Natural killer cell (primary cell): ENCODE data around the gene EFHC1. TPM values are rescaled to one million over a fixed set of nuclear protein-coding genes. Genes with fewer than 3 reads are reported as not detected.

Experiments used
- ATAC-seq, 3 donors: fragments of 150-1000 bp in 2 of 3; fragments of 200-7000 bp in 1 of 3; cut with Tn5 transposase; 1 replicate in 1 of 3; 2 replicates in 2 of 3; pipeline ENCODE4 v1.10.0; 2021; ENCODE audit warnings: mild to moderate bottlenecking in 2 of 3, moderate library complexity in 2 of 3
- DNase-seq, 2 donors: peaks; one replicate each; pipeline versions ENCODE4 v3.0.0 to v3.0.0-alpha.2; 2013 to 2021; ENCODE audit warnings: mixed read lengths in 1 of 2
- H3K27ac ChIP-seq: one replicate; pipeline ENCODE4 v1.5.1; 2013; ENCODE audit warnings: mild to moderate bottlenecking, low read length
- H3K27me3 ChIP-seq: one replicate; pipeline ENCODE4 v1.6.1; 2013; ENCODE audit warnings: low read length; ENCODE audit not compliant: control insufficient read depth, insufficient read depth
- H3K36me3 ChIP-seq: one replicate; pipeline ENCODE4 v1.6.1; 2013; ENCODE audit warnings: low read length; ENCODE audit not compliant: control insufficient read depth, insufficient read depth
- H3K4me1 ChIP-seq: one replicate; pipeline ENCODE4 v1.6.1; 2013; ENCODE audit warnings: low read length; ENCODE audit not compliant: control insufficient read depth, insufficient read depth
- H3K4me3 ChIP-seq: one replicate; pipeline ENCODE4 v1.5.1; 2013; ENCODE audit warnings: low read length
- H3K9me3 ChIP-seq: one replicate; pipeline ENCODE4 v1.6.1; 2013; ENCODE audit warnings: low read length; ENCODE audit not compliant: control insufficient read depth, insufficient read depth
- H3K27ac Mint-ChIP-seq, 2 donors: one replicate each; pipeline ENCODE4 v1.8.0; 2022; ENCODE audit warnings: mild to moderate bottlenecking in 2 of 2, mixed read lengths in 2 of 2, moderate library complexity in 1 of 2
- H3K27me3 Mint-ChIP-seq, 2 donors: one replicate each; pipeline ENCODE4 v1.8.0; 2022; ENCODE audit warnings: low read depth in 2 of 2, mixed read lengths in 2 of 2
- H3K36me3 Mint-ChIP-seq: one replicate; pipeline ENCODE4 v1.8.0; 2022; ENCODE audit warnings: mixed read lengths
- H3K4me1 Mint-ChIP-seq, 2 donors: one replicate each; pipeline ENCODE4 v1.8.0; 2022; ENCODE audit warnings: mixed read lengths in 2 of 2
- H3K4me3 Mint-ChIP-seq: one replicate; pipeline ENCODE4 v1.8.0; 2022; ENCODE audit warnings: mild to moderate bottlenecking, moderate library complexity, mixed read lengths
- H3K9me3 Mint-ChIP-seq, 2 donors: one replicate each; pipeline ENCODE4 v1.8.0; 2022; ENCODE audit warnings: mixed read lengths in 2 of 2
- WGBS: methylation state at CpG from one replicate; pipeline ENCODE4 v1.1.7; 2013; ENCODE audit warnings: missing lambda C conversion rate; ENCODE audit not compliant: insufficient coverage; 5-methylcytosine and 5-hydroxymethylcytosine counted together
- intact Hi-C: fragments of 100-400 bp; cut with micrococcal nuclease; formaldehyde crosslinking; loops from one replicate; pipeline ENCODE4 v1.14.2; 2022
- total RNA-seq, 4 donors: library from RNA; stranded (reverse); fragments of 120-200 nt in 1 of 4; gene quantifications; one replicate each; pipeline versions ENCODE4 v1.2.3 to v1.2.4, GENCODE V29; 2013 to 2022
- TF ChIP-seq, protein P1 (sequence below): fragments of 200-600 bp; IDR thresholded peaks from one replicate; pipeline ENCODE4 v1.8.0; 2022; ENCODE audit warnings: antibody characterized with exemption

EFHC1 gene
- total RNA-seq, 3 donors from 2014 or later (not counting 1 experiment from before 2014, with no cell fraction given), result 10.7 to 20.9 (median 13.7) TPM

GRCh38 chr6:52494298-52495072 lies 74.3 kb downstream of the EFHC1 start:
- Mint-ChIP-seq H3K36me3 (peaks cover 7% of the 10 kb centered on the region), H3K9me3 (no peaks in the 10 kb centered on the region), H3K27ac (no peak overlapping the region), H3K4me1 (peaks cover 11 to 13% of the 10 kb centered on the region in 2 donors), H3K4me3 (no peak overlapping the region), H3K27me3 (no peaks in the 10 kb centered on the region)
- WGBS, result 95% methylated on average over 7 of the region's 7 CpGs
- TF ChIP-seq, protein P1, sequence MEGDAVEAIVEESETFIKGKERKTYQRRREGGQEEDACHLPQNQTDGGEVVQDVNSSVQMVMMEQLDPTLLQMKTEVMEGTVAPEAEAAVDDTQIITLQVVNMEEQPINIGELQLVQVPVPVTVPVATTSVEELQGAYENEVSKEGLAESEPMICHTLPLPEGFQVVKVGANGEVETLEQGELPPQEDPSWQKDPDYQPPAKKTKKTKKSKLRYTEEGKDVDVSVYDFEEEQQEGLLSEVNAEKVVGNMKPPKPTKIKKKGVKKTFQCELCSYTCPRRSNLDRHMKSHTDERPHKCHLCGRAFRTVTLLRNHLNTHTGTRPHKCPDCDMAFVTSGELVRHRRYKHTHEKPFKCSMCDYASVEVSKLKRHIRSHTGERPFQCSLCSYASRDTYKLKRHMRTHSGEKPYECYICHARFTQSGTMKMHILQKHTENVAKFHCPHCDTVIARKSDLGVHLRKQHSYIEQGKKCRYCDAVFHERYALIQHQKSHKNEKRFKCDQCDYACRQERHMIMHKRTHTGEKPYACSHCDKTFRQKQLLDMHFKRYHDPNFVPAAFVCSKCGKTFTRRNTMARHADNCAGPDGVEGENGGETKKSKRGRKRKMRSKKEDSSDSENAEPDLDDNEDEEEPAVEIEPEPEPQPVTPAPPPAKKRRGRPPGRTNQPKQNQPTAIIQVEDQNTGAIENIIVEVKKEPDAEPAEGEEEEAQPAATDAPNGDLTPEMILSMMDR, result no peak
- Histone ChIP-seq H3K36me3 (no peaks in the 10 kb centered on the region), H3K4me1 (peaks cover 7% of the 10 kb centered on the region), H3K4me3 (no peak overlapping the region), H3K9me3 (no peaks in the 10 kb centered on the region), H3K27ac (no peak overlapping the region), H3K27me3 (no peaks in the 10 kb centered on the region)
- intact Hi-C loops, result no loop called here
- DNase-seq (no peak), ATAC-seq (no peak)

DNA sequence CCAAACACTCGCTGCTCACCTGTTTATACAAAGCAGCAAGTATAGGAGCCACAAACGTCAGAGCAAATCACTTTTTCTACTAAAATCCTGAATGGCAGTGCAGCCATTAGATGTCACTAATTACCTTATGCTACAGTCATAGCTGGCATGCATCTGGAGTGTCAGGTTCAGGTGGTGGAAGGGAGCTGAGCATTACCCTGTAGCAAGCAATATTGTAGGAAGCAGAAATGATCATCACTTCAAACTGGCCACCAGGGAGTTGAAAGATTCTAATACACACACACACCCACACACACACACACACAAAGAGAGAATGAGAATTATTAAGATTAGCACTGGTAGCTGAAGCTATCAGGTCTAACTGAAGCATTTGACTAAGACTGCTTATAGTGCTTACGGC lies 75.8 kb downstream of the EFHC1 start:
- Mint-ChIP-seq H3K27me3 (no peaks in the 10 kb centered on the region), H3K27ac (no peak overlapping the region), H3K9me3 (no peaks in the 10 kb centered on the region), H3K36me3 (peaks cover 7% of the 10 kb centered on the region), H3K4me3 (no peak overlapping the region), H3K4me1 (peaks cover 11 to 13% of the 10 kb centered on the region in 2 donors)
- intact Hi-C loops, result no loop called here
- Histone ChIP-seq H3K27me3 (no peaks in the 10 kb centered on the region), H3K4me1 (peaks cover 7% of the 10 kb centered on the region), H3K9me3 (no peaks in the 10 kb centered on the region), H3K27ac (no peak overlapping the region), H3K36me3 (no peaks in the 10 kb centered on the region), H3K4me3 (no peak overlapping the region)
- DNase-seq (no peak), ATAC-seq (no peak)
- WGBS, result 83% methylated on average over 3 of the region's 3 CpGs
- TF ChIP-seq, protein P1, result no peak

- no peaks in the 10 kb centered on the region for H3K9me3 ChIP-seq
- WGBS, result 95% methylated on average over 2 of the region's 2 CpGs
- DNase-seq, result no peak
- H3K4me1 Mint-ChIP-seq, result peaks cover 11 to 13% of the 10 kb centered on the region in 2 donors
- H3K27me3 ChIP-seq, result no peaks in the 10 kb centered on the region
- H3K36me3 ChIP-seq, result no peaks in the 10 kb centered on the region
- peaks cover 7% of the 10 kb centered on the region for H3K4me1 ChIP-seq
- H3K27ac Mint-ChIP-seq, result no peak overlapping the region
- intact Hi-C loops, result no loop called here
- no peak for ATAC-seq
- no peaks in the 10 kb centered on the region for H3K9me3 Mint-ChIP-seq
- no peak overlapping the region for H3K4me3 Mint-ChIP-seq
- peak overlapping the region; percentile 8 for H3K27ac ChIP-seq
- H3K36me3 Mint-ChIP-seq, result peaks cover 7% of the 10 kb centered on the region
- TF ChIP-seq, protein P1, result no peak
- H3K4me3 ChIP-seq, result no peak overlapping the region
- no peaks in the 10 kb centered on the region for H3K27me3 Mint-ChIP-seq
Observed at GRCh38 chr6:52496631-52497030, 76.5 kb downstream of the EFHC1 start.
